SJSA1 (cell line): ENCODE data around the gene PSTPIP1. TPM values are rescaled to one million over a fixed set of nuclear protein-coding genes. Genes with fewer than 3 reads are reported as not detected.
A peak's percentile ranks its signal among the peaks of the same experiment; 100 is the strongest.

Source experiments
- DNase-seq, 2 experiments: peaks; one replicate each; pipeline ENCODE4 v3.0.0-alpha.2; 2015 to 2020; ENCODE audit warnings: low spot score in 2 of 2, low read depth in 1 of 2
- H3K27ac ChIP-seq: fragments of 250-450 bp; sonication (Bioruptor Pico); 2 replicates; pipeline ENCODE4 v1.5.1; 2020; ENCODE audit warnings: mild to moderate bottlenecking, moderate library complexity
- H3K27me3 ChIP-seq: fragments of 250-450 bp; sonication (Bioruptor Pico); replicated peaks from 2 replicates; pipeline ENCODE4 v1.5.1; 2020; ENCODE audit warnings: mild to moderate bottlenecking, moderate library complexity
- H3K36me3 ChIP-seq: fragments of 250-450 bp; sonication (Bioruptor Pico); 2 replicates; pipeline ENCODE4 v1.5.1; 2020; ENCODE audit warnings: mild to moderate bottlenecking
- H3K4me1 ChIP-seq: fragments of 250-450 bp; sonication (Bioruptor Pico); replicated peaks from 2 replicates; pipeline ENCODE4 v1.6.1; 2021; ENCODE audit warnings: mild to moderate bottlenecking
- H3K4me3 ChIP-seq: fragments of 250-450 bp; sonication (Bioruptor Pico); 2 replicates; pipeline ENCODE4 v1.5.1; 2020; ENCODE audit warnings: mild to moderate bottlenecking
- H3K9me3 ChIP-seq: fragments of 250-450 bp; sonication (Bioruptor Pico); replicated peaks from 2 replicates; pipeline ENCODE4 v1.5.1; 2020; ENCODE audit warnings: mild to moderate bottlenecking
- total RNA-seq: library from RNA; depleted of rRNA; stranded (reverse); fragments of >200 nt; shearing (Covaris generic); gene quantifications from 2 replicates; pipeline ENCODE4 v1.2.3, GENCODE V29; 2014

The PSTPIP1 gene
- total RNA-seq, 1 experiment from 2014 or later: not detected

DNA sequence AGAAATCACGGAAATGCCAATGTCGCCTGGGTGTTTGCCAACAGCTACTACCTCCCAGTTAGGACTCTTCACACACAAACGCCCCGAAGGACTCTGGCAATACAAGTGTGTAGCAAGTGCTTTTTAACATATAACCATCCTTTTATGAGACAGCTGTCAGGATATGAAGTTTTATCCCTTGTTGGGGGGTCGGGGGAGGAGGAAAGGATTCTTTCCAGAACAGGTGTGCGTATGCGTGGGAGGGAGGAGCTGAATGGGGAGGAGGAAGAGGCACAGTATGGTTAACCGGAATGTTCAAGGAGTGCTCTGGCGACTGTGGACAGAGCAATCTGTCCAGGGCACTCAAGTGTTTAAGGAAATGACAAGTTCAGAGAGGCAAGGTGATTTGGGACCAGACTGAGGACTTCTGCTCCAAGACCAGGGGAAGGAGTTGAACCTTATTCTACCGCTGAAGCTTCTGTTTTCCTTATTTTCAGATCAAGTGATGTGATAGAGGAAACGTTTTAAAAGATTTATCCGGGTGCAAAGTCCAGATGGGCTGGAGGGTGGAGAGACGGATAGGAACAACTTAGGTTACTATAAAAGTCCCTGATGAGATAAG lies 74.7 kb downstream of the PSTPIP1 start:
- Histone ChIP-seq H3K4me3 (peak overlapping the region; percentile 93), H3K27me3 (no peaks in the 10 kb centered on the region), H3K36me3 (peaks cover 21% of the 10 kb centered on the region), H3K9me3 (no peaks in the 10 kb centered on the region), H3K27ac (no peak overlapping the region), H3K4me1 (peaks cover 39% of the 10 kb centered on the region)
- peak in 1 of 2 experiments; percentile 22 for DNase-seq

DNA sequence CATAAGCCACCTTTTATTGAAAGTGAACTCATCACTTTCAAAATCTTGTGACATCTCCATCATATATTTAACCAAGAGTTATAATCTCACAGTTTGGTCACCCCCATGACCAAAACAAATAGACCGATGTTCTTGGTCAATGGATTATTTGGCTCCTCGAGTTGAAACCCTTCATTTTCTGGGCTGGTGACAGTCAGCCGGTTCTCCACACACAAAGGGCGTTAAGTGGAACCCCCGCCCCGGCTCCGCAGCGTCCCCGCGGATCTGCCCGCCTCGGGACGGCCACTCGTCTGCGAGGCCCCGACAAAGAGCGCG lies 75.2 kb downstream of the PSTPIP1 start:
- Histone ChIP-seq H3K4me3 (peak overlapping the region; percentile 93), H3K27ac (peak overlapping the region; percentile 75)
- DNase-seq: peak in 1 of 2 experiments; percentile 18

DNA sequence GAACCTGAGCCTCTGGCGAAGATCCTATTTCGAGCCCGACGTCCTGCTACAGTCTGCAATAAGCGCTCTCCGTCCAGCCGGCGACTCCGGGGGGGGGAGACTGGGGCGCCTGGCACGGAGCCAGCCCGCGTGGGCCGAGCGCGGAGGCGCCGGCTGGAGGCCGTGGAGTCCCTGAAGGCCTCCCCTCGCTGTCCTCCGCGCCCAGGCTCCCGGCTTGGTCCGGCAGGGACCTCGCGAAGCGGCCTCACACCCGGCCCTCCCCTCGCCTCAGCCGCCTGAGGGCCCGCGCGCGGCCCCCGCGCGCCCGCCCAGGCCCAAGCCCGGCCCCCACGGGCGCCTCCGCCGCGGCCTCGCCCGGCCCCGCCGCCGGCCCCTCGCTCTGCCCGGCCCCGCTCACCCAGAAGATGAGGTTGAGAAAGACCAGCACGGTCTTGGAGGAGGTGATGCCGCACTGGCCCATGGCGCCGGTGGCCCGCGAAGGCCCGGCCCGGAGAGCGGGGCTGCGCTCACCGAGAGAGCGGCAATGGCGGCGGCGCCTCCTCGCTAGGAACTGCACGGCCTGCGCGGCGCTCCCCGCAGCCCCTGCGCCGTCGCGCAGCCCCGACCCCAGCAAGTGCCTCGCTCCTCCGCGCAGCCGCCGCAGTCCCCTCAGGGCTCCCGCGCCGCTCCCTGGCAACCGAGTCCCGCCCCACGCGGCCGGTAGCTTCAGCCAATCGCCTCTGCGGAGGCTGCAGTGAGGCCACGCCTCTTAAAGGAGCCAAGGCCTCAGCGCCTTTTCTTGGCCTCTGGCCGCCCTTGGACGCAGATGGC lies 75.8 kb downstream of the PSTPIP1 start, which contains the start of gene TSPAN3:
Gene TSPAN3, minus strand, starts transcription at position 615 of the 810 bp plus-strand sequence. Its CDS starts 155 bp downstream, at position 460.
- peak within 1 kb of the TSS; percentile 75 for H3K27ac ChIP-seq
- peaks cover 20% of the 10 kb centered on the region for H3K36me3 ChIP-seq
- peak; percentile 88 to 93 for DNase-seq
- peak within 1 kb of the TSS; percentile 93 for H3K4me3 ChIP-seq
- H3K4me1 ChIP-seq: peaks cover 29% of the 10 kb centered on the region
- no peaks in the 10 kb centered on the region; the same call in 1 of the 2 replicates for H3K27me3 ChIP-seq
- H3K9me3 ChIP-seq: no peaks in the 10 kb centered on the region

More for the DNA sequence above, 75.2 kb downstream of the PSTPIP1 start:
- no peaks in the 10 kb centered on the region for H3K9me3 ChIP-seq
- peaks cover 34% of the 10 kb centered on the region for H3K4me1 ChIP-seq
- peaks cover 20% of the 10 kb centered on the region for H3K36me3 ChIP-seq
- no peaks in the 10 kb centered on the region for H3K27me3 ChIP-seq

DNA sequence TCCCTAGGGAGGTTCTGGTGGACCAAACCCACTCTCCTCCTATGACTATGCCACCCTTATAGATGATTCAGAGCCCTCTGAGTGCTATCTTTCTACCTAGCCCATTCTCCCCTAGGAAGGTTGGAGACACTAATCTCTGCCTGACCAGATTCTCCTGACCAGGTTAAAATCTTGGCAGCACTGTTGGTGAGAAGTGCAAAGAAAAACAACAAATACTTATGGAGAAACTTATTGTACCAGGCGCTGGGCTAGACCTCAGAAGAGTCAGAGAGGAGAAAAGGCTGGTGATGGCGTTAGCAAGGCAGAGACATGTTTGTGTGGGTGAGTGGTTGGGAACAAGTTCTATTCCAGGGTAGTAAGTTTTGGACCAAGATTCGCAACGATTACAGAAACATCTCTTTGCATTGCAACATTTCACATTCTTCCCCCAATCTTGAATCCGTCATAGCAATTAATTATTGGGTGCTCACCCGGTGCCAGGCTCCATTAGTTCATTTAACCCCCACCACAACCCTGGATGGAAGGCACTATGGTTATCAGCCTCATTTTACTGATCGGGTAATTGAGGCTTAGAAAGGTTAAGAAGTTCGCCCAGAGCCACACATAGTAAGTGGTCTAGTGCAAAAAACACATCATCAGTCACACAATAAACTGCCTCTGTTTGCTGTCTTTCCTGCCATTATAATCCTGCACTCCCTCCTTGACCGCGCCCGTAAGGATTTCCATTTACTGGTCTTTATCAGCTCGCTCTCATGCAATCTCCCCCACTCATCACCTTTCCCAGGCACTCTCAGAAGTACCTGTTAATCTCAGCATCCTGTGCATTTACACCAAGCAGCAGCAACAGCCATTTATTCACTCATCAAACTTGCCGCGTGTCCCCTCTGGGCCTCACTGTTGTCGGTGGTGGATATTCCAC lies 76.6 kb downstream of the PSTPIP1 start:
- Histone ChIP-seq H3K27ac (no peak overlapping the region), H3K9me3 (no peaks in the 10 kb centered on the region), H3K36me3 (peaks cover 20% of the 10 kb centered on the region), H3K27me3 (no peaks in the 10 kb centered on the region; the same call in 1 of the 2 replicates), H3K4me3 (peak overlapping the region; percentile 93), H3K4me1 (peaks cover 29% of the 10 kb centered on the region)
- no peak for DNase-seq

DNA sequence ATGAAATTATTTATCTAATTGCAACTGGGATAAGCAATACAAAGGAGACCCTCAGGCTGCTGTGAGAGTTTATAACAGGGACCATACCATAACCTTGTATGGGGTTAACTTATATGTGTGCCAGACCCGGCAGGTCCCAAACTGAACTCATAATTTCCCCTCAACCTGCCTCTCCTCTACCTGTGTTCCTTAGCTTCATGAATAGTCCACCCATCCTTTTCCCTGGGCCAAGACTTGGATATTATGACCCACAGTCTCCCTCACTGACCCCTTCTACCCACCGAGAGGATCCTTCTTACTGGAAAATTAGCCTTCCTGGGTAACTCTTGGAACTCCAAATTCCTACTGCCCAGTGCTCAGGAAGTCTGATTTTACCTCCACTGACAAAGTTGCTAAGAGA lies 79.4 kb downstream of the PSTPIP1 start:
- no peak overlapping the region for H3K4me3 ChIP-seq
- no peak for DNase-seq
- no peak overlapping the region for H3K27ac ChIP-seq
- peaks cover 14% of the 10 kb centered on the region for H3K4me1 ChIP-seq
- H3K9me3 ChIP-seq: no peaks in the 10 kb centered on the region
- peaks cover 15% of the 10 kb centered on the region for H3K36me3 ChIP-seq
- no peaks in the 10 kb centered on the region; the same call in 1 of the 2 replicates for H3K27me3 ChIP-seq

DNA sequence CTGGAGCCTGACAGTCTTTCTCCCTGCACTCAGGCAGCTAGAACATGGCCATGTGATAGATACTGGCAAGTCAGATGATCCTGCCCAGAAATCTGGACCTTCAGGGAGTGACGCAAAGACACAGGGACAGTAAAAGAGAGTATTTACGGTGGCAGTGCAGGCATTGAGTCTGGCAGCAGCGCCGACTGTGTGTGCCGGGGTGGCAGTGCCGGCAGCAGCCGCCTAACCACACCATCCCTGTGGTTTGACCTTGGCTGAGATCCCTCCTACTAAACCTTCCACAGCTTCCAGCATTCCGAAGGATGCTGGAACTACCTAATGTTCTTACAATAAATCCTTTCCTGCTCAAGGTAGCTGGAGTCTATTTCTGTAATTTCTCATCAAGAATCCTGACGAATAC lies 80.6 kb downstream of the PSTPIP1 start:
- no peaks in the 10 kb centered on the region; the same call in 1 of the 2 replicates for H3K27me3 ChIP-seq
- no peak overlapping the region for H3K27ac ChIP-seq
- no peaks in the 10 kb centered on the region for H3K9me3 ChIP-seq
- H3K4me3 ChIP-seq: no peak overlapping the region
- H3K4me1 ChIP-seq: peaks cover 6% of the 10 kb centered on the region
- H3K36me3 ChIP-seq: peaks cover 3% of the 10 kb centered on the region; the same call in 1 of the 2 replicates
- no peak for DNase-seq

DNA sequence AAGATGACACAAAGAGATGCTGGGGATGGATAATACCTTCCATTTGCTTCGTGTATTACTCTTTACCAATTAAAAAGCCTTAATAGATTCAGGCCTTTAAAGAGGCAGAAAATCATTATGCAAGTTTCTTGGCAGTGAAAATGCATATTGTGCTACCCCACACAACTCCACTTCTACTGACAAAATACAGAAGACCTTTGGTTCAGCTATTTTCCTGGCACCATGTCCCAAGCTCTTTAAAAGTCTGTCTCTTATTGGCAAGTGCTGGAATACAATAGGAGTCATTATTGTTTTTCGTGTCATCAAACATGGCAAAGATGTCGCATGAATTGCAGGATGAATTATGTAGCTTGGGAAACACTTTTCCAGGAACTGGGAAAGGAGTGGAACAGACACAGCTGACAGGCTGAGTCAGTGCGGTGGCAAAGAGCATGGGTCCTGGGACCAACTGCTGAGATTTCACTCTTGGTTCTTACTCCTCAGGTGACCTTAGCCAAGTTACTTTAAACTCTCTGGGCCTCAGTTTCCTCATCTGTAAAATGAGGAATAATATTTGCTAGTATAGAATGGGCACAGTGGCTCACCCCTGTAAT lies 81.5 kb downstream of the PSTPIP1 start:
- Histone ChIP-seq H3K27me3 (no peaks in the 10 kb centered on the region; the same call in 1 of the 2 replicates), H3K4me3 (no peak overlapping the region), H3K36me3 (no peaks in the 10 kb centered on the region), H3K4me1 (peaks cover under 1% of the 10 kb centered on the region), H3K27ac (no peak overlapping the region), H3K9me3 (no peaks in the 10 kb centered on the region)
- no peak for DNase-seq

DNA sequence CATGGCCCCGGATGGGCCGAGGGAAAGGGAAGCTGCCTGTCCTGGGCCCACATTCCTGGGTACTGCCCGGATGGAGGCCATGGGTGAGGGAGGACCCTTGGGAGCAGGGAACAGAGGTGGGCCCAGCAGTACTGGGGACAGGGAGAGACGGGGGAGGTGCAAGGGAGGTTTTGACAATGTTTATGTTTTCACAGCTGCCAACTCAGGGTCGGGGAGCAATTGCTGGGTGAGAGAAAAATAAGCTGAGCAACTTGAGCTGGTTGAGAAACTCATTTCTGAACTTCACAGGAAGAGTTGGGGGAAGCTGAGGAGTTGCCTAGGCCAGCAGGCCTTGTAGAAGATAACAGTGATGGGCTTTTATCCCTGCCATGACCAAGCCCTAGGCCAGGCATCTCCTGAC lies 87.0 kb downstream of the PSTPIP1 start:
- peaks cover 9% of the 10 kb centered on the region for H3K4me1 ChIP-seq
- no peak overlapping the region for H3K27ac ChIP-seq
- H3K4me3 ChIP-seq: no peak overlapping the region
- H3K27me3 ChIP-seq: no peaks in the 10 kb centered on the region
- H3K9me3 ChIP-seq: no peaks in the 10 kb centered on the region
- no peaks in the 10 kb centered on the region; the same call in 1 of the 2 replicates for H3K36me3 ChIP-seq
- no peak for DNase-seq

DNA sequence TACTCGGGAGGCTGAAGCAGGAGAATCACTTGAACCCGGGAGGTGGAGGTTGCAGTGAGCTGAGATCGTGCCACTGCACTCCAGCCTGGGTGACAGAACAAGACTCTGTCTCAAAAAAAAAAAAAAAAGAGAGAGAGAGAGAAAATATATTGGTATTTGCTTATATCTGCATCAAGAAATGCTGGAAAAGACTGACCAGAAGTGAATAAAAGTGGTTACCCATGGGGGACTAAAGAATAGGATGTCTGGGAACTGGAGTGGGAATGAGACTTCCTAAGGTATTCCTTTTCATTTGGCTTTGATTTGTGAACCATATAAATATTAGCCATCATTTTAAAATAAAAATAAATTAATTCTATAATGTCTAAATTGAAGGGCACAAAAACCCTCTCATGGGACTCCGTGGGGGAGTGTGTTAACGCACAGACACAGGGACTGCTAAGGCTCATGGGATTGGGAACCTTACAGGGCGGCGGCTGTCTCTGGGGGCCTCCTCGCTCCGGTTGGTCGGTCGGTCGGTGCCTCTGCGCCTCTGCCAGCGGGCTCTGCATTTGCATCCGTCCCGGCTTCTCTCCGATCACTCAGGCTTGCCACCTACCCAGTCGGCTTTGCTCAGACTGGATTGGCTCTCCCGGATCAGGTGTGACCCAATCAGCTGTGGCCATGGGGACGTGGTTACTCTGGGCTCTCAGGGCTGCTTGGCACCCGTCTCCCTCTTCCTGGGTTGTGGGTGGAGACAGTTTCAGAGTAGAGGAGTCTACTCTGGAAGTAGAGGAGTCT lies 88.6 kb downstream of the PSTPIP1 start:
- Histone ChIP-seq H3K9me3 (no peaks in the 10 kb centered on the region), H3K4me3 (peak overlapping the region; percentile 12; the same call in 1 of the 2 replicates), H3K4me1 (peaks cover 9% of the 10 kb centered on the region), H3K27ac (no peak overlapping the region), H3K36me3 (no peaks in the 10 kb centered on the region; the same call in 1 of the 2 replicates), H3K27me3 (no peaks in the 10 kb centered on the region)
- DNase-seq: peak in 1 of 2 experiments; percentile 74

DNA sequence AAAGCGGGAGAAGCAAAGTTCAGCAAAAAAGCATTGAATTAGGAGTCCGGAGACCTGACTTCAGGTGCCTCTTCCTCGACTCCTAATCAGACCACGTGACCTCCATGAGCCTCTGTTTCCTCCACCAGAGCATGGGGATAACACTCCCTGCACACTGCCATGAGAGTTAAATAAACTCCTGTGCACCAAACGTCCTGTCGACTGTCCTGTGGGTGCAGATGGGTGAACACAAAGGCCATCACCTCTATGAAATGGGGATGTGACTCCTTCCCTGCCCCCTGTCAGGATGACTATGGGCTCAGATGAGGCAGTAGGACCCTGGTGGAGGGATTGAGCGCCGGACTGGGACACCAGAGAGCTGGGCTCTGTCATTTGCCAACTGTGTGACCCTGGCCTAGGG lies 89.5 kb downstream of the PSTPIP1 start:
- no peaks in the 10 kb centered on the region for H3K9me3 ChIP-seq
- no peak overlapping the region for H3K27ac ChIP-seq
- H3K36me3 ChIP-seq: no peaks in the 10 kb centered on the region; the same call in 1 of the 2 replicates
- DNase-seq: no peak
- H3K27me3 ChIP-seq: no peaks in the 10 kb centered on the region
- H3K4me1 ChIP-seq: peaks cover 9% of the 10 kb centered on the region
- no peak overlapping the region for H3K4me3 ChIP-seq

DNA sequence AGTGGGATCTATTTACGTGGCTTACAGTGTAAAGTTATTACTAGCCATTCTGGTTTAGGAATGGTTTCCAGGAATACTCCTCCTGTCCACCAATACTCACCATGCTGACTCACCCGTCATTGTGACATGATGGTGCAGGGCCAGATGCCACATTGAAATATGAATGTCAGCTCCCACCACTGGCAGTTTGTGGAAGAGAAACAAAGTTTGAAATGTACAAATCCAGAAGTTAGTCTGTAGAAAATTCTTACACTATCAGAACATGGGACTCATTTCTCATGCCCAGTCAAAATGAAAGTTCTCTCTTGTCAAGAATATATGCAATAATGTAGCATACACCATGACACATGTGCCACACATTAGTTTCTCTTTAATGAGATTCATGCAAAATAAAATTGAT lies 90.4 kb downstream of the PSTPIP1 start:
- no peak overlapping the region for H3K27ac ChIP-seq
- H3K36me3 ChIP-seq: no peaks in the 10 kb centered on the region; the same call in 1 of the 2 replicates
- peaks cover 9% of the 10 kb centered on the region for H3K4me1 ChIP-seq
- H3K4me3 ChIP-seq: no peak overlapping the region
- no peaks in the 10 kb centered on the region for H3K9me3 ChIP-seq
- no peak for DNase-seq
- H3K27me3 ChIP-seq: no peaks in the 10 kb centered on the region
